C4-2B (cell line): Measurements from ENCODE around the gene MAGOH.

ENCODE experiments used
- CTCF ChIP-seq: fragments of 450-650 bp; conservative IDR thresholded peaks from 2 replicates; pipeline ENCODE4 v1.5.1; 2017; ENCODE audit warnings: mild to moderate bottlenecking
- ZFX ChIP-seq: fragments of 450-650 bp; IDR thresholded peaks from 2 replicates; pipeline ENCODE4 v1.6.1; 2017

- TF ChIP-seq CTCF (no peak), ZFX (peak; percentile 92)
Measured at GRCh38 chr1:53238197-53239155, at the start of gene MAGOH.
